ENCODE data around the gene GNA14.
"Not testable (repeated sequence)": the region's sequence is repeated elsewhere in the genome, so short reads cannot be mapped to it uniquely, and the experiment has no call there.

The GNA14 gene

GRCh38 chr9:77486463-77486862, 161.7 kb downstream of the GNA14 start:
- no peak for DNase-seq

- peak in 1 of 2 experiments; percentile 5 for DNase-seq
Measured at GRCh38 chr9:77475641-77476473, 172.3 kb downstream of the GNA14 start.

GRCh38 chr9:77474936-77475335, 173.2 kb downstream of the GNA14 start:
- DNase-seq = no peak

DNA sequence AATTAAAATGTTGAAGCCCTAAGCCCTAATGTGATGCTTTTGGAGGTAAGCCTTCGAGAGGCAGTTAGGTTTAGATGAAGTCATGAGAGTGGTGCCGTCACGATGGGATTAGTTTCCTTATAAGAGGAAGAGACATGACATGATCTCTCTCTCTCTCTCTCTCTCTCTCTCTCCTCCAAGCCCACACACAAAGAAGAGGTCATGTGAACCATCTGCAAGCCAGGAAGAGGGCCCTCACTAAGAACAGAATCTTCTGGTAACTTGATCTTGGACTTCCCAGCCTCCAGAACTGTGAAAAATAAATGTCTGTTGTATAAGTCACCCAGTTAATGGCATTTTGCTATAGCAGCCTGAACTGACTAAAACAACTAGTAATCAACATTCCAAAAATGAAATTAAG, 175.5 kb downstream of the GNA14 start:
- no peak for DNase-seq

DNA sequence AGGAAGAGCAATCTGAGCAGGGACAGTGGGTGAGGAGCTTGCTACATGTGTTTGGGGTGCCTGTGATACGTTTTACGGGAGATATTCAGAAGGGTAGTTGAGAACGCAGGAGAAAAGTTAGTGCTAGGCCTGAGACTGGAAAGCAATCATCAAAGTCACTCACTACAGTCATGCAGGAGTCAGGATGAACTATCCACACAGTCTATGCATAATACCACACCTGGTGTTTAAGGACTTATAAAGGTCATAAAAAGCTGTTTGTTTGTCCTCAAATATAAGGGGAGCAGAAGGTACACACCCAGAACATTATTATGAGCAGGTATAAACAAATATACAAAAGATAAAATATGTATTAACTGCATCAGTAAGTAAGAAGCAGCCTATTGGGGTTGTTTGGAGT, 176.6 kb downstream of the GNA14 start:
- DNase-seq = no peak

- DNase-seq = no peak
Measured at GRCh38 chr9:77469515-77470231, 178.4 kb downstream of the GNA14 start.

DNA sequence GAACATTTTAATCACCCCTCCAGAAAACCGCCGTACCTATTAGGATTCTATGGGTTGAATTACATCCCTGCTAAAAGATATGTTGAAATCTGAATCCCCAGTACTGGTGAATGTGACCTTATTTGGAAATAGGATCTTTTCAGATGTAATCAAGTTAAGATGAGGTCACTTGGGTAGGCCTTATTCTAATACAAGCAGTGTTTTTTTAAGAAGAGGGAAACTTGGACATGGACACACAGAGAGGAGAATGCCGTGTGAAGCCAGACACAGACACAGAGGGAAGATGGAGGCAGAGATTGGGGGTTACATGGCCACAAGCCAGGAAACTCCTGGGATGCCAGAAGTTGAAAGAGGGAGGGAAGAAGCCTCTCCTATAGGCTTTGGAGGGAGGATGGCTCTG, 183.5 kb downstream of the GNA14 start:
- DNase-seq = no peak

DNA sequence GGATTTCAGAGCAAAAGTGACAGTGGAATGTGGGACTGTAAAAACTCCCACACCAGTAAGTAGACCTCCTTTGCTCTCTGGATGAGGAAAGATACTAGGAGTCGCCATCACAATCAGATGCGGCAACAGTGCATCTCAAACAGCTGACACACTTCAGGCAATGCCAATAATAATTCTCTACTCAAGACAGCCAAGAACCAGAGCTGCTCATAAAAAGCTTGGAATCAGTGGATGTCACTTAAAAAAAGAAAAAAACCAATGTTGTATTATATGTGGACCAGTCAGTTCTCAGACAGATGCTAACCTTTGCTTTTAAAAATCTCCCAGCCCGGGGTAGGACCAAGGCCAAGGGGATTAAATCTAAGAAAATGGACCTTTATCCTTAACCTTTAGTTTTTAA, 185.0 kb downstream of the GNA14 start:
- no peak for DNase-seq

DNA sequence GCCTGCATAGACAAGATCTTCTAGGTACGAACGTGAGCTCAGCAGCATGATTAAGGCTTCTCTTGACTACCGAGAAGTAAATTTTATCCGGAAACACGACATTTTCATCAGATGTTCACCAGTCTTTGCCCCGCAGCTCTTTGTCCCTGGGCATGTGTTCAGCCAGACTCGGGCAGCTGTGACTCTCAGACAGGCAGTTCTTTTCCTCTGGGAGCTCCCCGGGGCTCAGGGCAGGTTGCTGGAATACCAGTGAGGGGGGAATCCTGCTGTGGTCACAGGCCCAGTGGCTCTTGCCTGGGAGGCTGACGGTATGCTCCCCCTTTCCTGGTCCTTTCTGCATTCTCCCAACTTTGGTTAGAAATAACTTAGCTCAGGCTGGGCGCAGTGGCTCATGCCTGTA, 186.1 kb downstream of the GNA14 start:
- DNase-seq = no peak

DNA sequence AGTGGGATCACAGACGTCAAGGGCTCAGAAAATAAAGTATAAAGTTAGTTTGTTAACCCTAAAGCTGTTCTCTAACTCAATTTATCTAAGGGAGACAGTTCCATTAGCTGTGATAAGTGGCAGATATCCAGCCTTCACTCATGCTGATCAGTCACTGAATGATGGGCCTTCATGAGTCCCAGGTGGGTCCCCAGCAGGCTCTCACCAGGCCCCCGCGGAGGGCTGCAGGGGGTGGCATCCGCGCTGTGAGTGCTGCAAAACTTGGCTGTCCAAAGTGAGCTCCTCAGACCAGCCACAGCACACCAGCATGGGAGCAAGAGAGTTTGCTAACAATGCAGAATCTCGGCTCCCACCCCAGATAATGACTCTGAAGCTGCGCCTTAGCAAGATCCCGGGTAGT, 187.2 kb downstream of the GNA14 start:
- DNase-seq = no peak

- DNase-seq = peak; percentile 45 to 49
Measured at GRCh38 chr9:77457916-77458592, 190.1 kb downstream of the GNA14 start.

GRCh38 chr9:77456829-77457437, 191.2 kb downstream of the GNA14 start:
- DNase-seq = peak; percentile 5 to 64

DNA sequence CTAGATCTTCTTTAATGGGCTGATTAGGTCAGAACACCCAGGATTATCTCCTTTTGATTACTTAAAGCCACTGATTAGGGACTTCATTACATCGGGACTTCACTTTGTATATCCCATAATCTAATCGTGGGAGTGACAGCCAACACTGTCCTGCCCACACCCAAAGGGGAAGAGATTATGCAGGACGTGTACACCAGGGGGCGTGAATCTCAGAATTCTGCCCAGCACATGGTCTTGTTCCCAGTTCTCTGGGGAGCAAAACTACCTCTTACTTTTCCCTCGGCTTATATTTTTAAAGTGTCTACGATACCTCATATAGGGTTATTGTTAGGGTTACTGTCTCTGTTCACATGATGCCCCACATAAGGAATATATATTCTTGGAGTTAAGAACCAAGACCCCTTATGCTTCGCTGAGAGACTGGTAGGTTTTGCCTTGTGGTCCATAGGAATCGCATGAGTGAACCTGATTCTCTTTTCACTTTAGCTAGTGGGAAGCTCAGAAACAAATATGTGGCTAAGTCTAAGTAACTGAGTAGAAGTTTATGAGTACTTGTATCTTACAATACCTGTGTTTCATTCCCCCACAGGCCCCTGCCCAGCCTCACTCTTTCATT, 192.7 kb downstream of the GNA14 start:
- DNase-seq = peak in 1 of 2 experiments; percentile 17

DNA sequence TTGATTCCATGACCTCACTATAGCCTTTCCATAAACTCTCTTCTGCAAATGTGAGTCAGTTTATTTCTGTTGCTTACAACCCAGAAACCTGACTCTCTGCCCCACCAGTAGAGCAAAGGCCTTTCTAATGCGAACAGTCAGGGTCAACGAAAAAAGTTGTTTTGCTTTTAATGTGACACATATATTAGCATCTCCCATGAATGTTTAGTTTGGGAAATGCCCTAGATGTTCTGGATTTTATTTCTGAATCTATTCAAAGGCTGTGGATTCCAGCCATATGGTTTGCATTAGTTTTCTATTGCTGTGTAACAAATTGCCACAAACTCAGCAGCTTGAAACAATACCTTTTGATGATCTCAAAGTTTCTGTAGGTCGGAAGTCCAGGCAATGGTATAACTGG, 193.5 kb downstream of the GNA14 start:
- DNase-seq = no peak

DNA sequence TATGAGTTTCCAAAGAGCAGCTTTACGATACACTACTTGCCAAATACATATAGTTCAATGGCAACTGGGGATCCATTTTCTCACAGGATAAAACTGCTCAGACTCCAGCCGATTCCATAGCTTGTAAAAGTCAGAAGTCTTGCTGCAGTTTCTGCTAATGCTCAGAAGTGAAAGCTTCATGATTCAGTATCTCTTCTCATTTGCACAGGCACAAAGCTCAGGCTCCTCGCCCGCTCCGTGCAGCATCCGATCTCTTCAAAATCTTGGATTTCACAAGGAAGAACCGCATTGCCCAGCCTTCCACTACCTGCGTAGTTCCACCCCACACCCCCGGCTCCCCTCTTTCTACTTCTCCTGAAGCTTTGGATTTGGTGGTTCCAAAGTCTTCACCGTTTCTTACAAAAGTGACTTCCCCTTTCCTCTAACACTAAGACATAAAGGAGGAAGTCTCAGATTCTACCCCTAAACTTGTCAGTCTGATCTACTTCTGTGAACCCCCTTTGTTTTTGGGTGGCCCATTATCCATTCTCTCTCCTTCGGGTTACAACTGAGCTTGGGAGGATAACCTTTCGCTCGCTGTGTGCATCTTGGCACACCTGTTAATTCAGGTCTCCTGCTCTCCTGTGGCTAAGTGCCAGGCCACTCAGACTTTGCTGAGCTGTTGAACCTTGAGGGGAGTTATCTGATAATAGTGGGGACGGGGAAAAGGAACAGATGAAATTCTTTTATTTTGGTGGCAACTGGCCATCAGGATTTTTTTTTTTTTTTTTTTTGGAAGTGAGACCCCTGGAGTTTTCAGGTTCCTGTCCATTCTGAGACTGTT, 194.1 kb downstream of the GNA14 start:
- no peak for DNase-seq

- no peak for DNase-seq
Measured at GRCh38 chr9:77451507-77451906, 196.6 kb downstream of the GNA14 start.

- no peak for DNase-seq
Measured at GRCh38 chr9:77450085-77450475, 198.0 kb downstream of the GNA14 start.

DNA sequence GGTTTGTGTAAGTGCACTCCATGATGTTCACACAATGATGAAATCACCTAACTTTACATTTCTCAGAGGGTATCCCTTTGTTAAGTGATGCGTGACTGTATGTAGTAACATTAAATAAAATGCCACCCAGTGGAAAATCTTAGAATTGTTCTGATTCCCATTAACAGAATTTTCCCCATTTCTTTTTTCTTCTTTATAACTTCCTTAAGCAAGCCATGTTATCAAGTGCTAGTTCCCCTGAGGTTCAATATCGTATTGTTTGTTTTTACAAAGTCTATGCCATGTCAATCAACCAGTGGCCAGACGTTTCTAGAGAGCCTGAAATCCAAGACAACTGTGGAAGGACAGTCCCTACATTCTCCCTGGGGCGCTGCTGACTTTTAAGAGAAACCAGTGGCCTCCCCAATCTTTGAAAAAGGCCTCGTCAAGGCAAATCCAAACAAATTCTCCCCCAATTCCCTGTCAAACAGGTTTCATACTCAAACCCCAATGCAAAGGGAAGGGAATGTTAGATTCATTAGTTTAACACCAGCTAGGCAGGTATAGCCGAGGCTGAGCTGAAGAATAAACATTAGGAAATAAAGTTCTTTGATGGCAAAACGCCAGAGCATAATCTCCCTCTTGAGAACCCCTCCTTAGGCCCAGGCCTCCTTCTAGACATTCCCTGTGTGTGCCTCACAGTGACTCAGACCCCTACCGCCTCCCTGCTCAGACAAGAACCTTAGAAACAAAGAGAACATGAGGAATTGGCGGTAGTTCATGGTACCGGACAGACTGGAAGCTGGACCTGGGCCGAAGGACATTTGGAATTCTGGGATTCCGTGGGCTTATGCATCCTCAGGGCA, 198.7 kb downstream of the GNA14 start:
- DNase-seq = no peak

- no peak for DNase-seq
Measured at GRCh38 chr9:77447646-77448045, 200.5 kb downstream of the GNA14 start.

GRCh38 chr9:77442436-77442835, 205.7 kb downstream of the GNA14 start:
- DNase-seq = no peak

DNA sequence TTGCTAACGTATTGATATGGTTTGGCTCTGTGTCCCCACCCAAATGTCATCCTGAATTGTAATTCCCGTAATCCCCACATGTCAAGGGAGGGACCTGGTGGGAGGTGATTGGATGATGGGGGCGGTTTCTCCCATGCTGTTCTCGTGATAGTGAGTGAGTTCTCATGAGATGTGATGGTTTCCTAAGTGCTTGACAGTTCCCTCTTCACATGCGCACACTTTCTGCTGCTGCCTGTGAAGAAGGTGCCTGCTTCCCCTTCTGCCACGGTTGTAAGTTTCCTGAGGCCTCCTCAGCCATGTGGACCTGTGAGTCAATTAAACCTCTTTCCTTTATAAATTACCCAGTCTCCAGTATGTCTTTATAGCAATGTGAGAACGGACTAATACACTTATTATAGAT, 207.0 kb downstream of the GNA14 start:
- not testable (repeated sequence) for DNase-seq
